NK-92 (cell line): ENCODE data around the gene RALA.

Experiments used
- DNase-seq: peaks from one replicate; lab custom pipeline; 2025; ENCODE audit not compliant: unreplicated experiment; lab: John Stamatoyannopoulos, UW

The RALA gene, protein sequence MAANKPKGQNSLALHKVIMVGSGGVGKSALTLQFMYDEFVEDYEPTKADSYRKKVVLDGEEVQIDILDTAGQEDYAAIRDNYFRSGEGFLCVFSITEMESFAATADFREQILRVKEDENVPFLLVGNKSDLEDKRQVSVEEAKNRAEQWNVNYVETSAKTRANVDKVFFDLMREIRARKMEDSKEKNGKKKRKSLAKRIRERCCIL

DNA sequence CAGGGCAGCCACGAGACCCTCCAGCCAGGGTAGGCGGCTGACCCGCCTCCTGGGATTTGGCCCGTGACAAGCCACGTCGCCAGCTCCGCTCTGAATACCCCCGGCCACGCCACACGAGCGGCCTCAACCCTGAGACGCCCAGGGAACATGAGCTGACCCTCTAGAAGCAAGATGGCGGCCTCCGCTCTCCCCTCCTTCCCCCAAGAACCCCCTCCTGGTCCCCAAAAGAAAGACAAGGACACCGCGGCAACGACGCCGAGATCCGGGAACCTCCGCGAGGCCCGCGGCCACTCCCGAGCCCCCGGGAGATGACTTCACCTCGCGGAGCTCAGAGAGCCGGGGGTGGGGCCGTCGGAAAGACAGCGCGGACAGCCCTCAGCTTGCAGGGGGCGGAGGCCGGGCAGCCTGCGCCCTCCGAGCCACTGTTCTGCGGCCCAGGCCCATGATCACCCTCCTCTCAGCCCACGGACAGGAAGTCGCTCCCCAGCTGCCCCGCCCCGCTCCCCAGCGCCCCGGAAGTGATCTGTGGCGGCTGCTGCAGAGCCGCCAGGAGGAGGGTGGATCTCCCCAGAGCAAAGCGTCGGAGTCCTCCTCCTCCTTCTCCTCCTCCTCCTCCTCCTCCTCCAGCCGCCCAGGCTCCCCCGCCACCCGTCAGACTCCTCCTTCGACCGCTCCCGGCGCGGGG lies at the start of gene RALA:
Gene RALA, plus strand, starts transcription at position 526 of the 685 bp plus-strand sequence. CDS start 63,096 bp downstream, outside the sequence.
- DNase-seq, result peak; percentile 28

DNA sequence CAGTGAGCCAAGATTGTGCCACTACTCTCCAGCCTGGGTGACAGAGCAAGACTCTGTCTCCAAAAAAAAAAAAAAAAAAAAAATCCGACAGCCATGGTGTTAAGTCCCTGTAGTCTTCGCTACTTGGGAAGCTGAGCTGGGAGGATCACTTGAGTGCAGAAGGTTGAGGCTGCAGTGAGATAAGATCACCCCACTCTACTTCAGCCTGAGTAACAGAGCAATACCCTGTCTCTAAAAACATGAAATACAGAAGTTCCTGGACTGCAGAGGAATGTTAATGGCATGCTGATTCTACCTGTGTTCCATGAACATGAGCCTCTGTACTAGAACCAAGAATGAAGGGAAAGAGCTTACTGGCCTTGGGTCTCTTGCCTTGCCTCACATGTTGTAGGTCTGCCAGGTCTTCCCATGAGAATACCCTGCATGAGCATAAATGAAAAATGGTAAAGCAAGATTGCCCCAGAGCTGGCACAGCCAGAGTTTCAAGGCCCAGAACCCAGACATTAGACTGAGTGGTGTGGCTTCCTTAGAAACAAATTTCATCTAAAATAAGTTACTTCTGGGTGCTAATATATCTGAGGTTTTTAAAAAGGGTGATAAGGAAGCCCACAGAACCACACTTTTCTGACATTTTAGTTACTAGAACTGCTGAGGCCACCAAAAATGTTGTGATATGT lies 48.6 kb upstream of the RALA start:
- no peak for DNase-seq

DNA sequence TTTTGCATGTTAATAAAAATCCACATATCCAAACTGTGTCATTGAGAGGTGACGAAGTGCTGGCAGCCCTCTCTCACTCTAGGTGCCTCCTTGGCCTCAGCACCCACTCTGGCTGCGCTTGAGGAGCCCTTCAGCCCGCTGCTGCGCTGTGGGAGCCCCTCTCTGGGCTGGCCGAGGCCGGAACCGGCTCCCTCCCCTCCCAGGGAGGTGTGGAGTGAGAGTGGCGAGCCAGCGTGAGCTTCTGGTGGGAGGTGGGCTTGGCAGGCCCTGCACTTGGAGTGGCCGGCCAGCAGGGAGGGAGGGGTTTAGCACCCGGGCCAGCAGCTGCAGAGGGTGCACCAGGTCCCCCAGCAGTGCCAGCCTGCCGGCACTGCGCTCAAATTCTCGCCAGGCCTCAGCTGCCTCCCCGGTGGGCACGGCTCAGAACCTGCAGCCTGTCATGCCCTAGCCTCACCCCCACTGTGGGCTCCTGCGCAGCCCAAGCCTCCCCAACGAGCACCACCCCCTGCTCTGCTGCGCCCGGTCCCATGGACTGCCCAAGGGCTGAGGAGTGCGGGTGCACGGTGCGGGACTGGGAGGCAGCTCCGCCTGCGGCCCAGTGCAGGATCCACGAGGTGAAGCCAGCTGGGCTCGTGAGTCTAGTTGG lies 46.0 kb upstream of the RALA start:
- DNase-seq, result no peak

DNA sequence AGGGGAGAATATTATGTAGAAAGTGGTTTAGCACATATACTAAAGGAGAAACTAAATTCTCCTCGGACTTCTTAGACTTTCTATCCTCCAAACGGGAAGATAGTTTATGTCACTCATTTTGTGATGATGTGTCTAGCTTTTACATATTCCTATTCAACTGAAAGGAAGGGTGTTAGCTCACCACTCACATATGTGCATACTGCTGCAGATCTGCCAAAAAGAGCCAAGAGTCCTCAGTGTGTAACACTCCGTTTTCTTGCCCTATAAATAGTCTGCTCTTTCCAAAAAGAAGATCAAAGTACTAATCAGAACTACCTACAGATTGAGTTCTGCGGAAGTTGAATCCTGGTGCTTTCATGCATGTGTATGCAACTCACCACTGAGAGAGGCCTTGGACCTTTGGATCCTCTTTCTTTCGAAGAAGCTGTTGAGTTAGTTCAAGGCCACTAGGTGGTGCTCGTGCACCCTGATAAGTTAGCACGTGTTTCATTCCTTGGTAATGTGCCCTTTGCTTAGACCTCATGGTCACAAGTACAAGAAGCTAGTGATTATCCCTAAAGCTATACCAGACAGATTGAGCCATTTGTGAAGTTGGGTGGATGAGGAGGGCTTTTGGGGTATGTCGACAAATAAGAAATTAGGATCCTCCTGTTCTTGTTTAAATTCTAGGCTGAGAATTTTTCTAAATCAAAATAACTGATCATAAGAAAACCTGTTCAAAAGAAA lies 43.1 kb upstream of the RALA start:
- no peak for DNase-seq

DNA sequence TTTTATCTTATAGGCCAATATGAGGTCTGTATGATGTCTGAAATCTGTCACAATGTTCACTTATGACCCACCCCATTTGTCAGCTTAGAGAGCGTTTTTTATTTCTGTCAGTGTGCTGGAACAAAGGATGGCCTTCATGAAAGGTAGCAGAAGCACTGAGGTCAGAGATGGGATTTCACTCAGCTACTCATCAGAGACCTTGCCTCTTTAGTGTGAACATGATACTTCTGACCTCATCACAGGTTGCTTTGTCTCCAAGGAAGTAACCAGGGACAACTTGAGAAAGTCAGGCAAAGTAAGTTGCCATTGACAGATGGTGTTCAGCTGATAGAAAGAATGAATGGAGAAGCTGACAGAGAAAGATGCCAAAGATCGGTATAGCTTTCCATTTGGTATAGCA lies 40.8 kb upstream of the RALA start:
- no peak for DNase-seq

DNA sequence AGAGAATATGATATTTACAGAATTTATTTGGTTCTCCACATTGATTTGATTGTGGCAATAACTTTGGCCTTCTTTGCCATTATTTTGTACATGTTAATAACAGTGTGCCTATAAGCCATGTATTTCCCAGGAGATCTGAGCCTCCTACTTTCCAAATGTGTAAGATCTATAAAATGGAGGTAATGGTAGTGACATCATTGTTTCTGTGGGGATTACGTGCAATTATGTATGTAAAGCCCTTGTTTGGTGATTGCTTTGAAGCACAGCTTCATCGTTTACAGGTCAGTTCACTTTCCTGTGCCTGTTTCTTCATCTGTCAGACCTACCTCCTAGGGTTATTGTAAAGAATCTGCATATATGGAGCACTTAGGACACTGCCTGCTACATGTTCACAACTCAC lies 39.8 kb upstream of the RALA start:
- DNase-seq, result no peak

DNA sequence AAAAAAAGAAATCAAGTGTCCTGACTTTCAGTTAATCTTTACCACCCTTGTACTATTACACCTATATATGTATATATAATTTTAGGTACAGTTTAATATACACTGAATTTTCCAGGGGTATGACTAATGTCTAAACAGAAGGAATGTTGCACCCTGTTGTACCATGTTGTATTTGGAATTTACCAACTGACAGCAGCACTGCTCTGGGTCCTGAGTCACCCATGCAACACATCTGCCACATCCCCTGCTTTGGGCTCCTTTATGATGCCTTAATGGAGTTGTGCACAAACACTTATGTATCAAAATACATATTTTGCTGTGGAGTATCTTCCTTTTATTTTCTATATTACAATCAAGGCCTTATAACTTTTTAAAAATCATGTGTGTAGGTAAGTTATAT lies 36.0 kb upstream of the RALA start:
- DNase-seq, result no peak

DNA sequence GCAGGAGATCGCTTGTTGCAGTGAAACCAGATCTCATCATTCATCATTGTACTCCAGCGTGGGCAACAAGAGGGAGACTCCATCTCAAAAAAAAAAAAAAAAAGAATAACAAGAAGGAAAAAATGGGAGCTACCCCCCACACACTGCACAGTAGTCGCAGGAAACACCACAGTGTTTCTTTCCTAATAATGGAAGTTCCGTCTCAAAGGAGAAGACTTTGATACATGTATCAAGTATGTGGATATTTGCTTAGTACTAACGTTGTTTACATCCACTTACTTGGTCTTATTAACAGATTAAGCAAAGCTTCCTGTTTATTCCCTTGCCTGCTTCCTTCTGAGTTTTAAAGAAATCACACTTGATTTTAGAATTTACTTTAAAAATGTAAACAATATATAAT lies 35.0 kb upstream of the RALA start:
- DNase-seq, result no peak

DNA sequence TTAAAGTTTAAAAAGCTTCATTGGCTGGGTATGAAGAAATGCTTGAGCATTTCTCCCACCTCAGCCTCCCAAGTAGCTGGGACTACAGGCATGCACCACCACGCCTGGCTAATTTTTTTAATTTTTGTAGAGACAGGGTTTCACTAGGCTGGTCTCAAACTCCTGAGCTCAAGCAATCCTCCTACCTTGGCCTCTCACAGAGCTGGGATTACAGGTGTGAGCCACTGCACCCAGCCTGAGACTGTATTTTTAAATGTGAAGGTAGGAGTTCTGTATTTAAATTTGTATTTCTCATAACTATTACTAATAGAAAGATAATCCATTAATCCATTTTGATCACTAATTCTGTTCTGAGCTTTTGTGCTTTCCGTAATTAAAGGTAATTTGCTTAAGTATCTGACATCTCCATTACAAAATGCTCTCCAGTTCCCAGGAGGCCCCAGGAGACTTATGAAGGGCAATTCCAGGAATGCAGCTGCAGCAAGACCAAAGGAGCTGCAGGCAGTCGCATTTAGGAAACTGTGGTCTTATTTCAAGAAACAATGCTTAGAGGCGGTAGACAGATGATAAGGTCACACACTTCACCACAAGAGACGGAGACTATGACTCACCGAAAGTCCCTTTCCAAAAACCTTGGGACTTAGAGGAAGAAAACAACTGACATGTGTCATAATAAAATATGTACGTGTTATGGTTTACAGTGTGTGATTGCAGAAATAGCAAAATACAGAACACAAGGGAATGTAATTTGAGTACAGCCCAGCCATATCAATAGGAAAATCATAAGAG lies 33.9 kb upstream of the RALA start:
- no peak for DNase-seq

DNA sequence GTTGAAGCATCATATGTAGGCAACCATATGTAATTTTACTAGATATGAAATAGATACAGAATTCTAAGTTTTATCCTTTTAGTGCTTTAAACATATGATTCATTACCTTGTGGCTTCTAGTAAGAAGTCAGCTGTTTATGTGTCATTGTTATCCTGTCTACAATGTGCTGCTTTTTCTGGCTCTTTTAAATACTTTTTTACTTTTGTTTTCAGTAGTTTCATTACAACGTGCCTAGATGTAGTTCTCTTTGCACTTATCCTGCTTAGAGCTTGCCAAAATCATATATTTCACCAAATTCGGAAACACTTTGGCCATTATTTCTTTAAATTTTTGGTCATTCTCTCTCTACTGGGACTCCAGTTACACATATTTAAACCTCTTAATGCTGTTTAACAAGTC lies 30.8 kb upstream of the RALA start:
- no peak for DNase-seq

DNA sequence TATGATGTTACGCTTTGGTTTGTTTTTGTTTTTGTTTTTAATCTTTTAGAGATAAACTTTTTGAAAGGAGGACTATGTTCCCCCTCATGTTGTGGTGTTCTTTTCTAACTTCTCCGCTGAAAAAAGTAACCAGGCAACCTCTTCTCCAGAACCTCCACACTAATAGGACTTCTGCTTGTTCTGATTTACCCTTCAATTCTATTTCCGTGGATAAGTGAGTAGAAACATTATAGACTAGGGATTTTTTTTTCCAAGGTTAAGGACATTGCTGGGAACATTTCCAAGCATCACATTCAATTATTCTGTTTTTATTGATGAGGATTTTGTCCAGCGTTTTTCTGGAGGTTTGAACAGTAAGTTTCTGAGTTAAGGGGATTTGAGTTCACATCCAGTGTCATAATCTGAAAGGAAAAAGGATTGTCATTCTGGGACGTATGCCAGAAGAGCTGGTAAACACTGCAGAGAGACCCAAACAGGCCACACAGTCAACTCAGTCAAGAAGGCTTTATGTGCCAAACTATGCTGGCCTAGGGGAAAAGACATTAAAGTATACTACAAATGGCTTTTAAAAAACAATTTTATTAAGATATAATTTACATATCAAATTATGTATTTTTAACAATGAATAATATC lies 28.3 kb upstream of the RALA start:
- DNase-seq, result no peak

DNA sequence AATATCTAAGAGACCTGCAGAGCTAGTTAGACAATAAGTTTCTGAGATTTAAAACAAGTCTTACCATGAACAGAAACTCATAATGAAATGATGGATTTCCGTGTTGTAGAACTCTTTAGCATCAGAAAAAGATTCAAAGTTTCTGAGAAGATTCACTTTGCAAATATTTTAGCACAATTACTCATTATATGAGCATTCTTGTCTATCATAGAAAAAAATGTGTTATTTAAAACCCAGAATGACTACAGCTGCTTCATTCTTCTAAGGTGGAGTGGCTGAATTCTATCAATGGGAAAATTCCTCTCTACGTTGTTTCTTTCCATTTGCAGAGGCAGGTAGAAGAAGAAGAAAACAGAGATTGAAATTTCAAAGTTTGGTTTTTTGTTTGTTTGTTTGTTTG lies 21.0 kb upstream of the RALA start:
- no peak for DNase-seq

DNA sequence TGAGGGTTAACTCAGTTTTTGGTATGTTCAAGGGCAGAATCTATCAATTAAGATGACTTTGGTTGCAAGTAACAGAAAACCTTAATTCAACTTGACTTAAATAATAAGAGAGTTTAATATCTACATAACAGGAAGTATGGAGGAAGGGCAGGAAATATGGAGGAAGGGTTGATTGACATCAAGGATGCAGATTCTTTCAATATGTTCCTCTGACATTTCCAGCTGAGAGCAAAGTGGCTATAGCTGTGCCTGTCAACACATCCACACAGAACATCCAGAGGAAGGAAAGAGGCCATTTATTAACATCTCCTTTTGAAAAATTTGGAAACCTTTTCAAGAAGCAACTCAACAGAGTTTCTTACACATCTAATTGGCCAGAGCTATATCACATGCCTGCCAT lies 19.4 kb upstream of the RALA start:
- no peak for DNase-seq

DNA sequence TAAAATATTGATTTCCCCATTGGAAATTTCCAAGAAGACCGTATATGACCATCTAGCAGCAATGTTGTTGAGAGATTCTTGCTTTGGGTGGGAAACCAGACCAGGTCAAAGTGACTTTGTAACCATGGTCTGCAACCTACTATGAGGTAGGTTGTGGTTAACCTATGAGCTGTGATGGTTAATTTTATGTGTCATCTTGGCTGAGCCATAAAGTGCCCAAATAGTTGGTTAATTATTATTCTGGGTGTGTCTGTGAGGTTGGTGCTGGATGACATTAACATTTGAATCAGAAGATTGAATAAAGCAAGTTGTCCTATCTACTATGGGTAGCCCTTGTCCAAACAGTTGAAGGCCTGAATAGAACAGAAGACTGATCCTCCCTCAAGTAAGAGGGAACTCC lies 18.3 kb upstream of the RALA start:
- DNase-seq, result no peak

DNA sequence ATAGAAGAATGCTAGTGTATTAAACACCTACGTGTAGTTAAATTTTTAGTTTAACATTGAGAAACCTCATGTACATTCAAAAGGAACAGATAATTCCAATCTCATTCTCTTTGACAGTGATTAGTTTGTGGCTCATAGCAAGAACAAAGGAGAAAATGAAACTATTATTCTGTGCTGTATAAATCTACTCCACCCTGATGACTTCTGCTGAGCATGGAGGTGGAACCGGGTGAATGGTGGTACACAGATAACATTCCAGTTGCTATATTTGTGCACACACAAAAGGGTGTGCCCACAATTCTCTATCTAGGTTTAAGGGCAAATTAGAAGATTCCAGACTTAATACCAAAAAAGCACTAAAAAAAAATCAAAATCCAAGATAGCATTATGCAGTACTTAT lies 17.0 kb upstream of the RALA start:
- DNase-seq, result no peak

DNA sequence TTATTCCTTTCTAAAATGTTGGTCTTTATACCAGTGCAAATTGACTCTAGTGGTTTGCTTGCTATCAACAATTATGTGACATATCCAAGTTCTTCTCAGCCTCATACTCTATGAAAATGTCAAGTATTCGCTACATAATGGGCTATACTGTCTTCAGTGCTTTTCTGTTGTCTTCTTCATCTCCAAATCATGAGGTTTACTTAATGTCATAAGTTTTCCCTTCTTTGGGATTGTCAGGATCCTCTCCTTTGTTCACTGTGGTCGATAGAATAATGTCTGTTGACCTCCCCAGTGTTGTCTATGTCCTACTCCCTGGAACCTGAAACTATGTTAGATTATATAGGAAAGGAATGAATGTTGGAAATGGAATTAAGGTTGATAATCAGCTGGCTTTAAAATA lies 16.4 kb upstream of the RALA start:
- DNase-seq, result no peak

DNA sequence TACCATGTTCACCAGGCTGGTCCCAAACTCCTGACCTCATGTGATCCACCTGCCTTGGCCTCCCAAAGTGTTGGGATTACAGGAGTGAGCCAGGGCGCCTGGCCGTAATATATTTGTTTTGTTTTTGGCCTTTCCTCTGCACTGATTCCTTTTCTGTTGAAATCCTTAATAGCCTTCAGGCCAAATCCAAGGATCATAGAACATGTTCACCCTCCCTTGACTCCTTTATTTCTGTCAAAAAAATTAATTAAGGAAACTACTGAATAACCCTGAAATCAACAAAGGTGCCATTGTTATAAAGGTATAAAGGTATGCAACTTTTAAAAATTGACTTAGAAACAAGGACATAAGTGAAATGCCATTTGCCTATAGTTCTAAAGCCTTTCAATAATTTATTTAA lies 15.5 kb upstream of the RALA start:
- DNase-seq, result no peak

DNA sequence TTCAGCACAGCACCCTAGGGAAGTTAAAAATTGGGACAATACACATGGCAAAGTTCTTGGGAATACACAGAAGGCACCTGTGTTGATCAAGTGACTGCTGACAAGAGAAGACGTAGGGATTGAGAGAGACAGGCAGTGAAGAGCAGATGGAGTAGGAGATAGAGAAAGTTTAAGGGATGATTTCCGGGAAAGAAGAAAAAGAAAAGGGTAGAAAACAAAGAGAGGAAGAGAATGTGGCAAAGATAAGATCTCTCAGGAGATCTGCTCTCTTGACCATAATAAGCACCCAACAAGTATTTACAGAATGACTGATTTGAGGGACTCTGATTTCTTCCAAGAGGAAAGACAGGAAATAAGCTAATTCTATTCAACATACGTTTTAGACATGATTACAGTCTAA lies 15.1 kb upstream of the RALA start:
- no peak for DNase-seq

DNA sequence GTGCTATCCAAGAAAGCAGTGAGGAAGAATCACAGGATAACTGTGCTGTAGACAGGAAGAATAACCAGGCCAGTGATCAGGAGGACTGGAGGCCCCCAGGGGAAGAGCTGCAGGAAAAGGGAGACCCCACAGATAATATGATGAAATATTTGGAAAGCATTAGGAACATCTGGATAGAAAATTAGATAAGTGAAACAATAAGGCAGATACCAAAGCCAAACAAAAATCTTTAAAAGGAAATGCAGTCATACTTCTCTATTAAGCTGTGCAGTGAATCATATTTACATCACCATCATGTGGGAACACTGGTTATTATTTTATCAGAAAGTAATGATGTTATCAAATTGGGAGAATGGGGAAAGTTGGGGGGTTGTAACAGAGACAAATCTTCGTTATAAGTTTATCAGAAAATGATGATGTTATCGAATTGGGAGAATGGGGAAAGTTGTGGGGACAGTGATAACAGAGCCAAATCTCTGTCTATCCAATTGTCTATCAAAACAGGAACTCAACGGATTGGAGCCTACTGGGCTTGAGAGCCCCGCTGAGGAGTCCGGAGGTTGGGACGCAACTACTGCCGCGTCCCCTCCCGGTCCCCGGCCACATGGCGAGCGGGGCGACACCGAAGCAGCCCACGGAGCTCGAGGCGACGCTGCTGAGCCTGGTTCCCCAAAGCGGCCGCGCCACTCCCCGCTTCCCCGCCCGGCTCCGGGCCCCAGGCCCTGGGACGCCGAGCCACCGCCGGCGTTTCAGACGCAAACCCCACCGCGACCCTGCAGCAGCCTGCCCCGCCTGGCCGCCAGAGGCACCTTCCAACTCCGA lies 14.0 kb upstream of the RALA start:
- DNase-seq, result no peak
